ENCODE results near the gene NKAIN4.

The NKAIN4 gene

DNA sequence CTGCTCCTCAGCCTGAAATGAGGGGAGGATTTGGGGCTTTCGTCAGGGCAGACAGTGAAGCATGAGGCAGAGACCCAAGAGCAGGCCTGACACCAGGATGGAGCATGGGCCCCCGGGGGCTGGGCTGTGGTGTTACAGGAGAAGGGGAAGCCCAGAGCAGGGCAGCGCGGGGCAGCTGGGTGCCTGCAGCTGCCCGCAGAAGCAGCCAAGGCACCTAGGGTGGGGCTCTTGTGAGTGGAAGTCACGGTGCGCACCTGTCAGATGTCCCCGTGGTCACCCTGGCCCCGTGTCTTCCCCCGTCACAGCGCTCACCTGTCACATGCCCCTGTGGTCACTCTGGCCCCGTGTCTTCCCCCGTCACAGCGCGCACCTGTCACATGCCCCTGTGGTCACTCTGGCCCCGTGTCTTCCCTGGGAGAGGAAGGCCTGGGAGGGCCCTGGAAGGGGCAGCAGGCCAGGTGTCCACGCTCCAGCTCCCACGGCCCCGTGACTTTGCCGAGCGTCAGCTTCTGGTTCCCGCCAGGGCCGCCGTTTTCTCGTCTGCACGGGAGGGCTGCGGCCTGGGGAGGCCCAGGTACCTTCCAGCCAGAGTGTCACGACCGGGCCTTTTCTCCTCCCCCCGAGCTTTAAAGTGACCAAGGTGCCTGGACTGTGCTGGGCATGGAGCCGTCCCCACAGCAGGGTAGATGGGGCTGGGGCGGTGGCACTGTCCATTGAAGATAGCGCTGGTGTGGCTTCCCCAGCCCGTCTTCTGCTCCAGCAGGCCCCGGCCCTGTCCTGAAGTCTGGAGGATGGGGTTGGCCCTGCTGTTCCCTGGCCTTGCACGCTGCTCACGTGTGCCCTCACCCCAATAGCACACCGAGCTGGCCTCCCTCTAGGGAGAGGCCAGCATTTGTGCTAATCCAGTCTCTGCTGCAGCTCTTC, 27.7 kb upstream of the NKAIN4 start:
- no peaks in the 10 kb centered on the region for H3K27me3 ChIP-seq (ENCODE audit: control insufficient read depth, low read length)
- no peaks in the 10 kb centered on the region for H3F3A ChIP-seq (ENCODE audit: control insufficient read depth, insufficient read depth)
- no peak overlapping the region for H3K27ac ChIP-seq (ENCODE audit: low read depth, low read length)
- H3K9me2 ChIP-seq (replicated peaks; ENCODE audit: control insufficient read depth, low read length): no peaks in the 10 kb centered on the region
- TF ChIP-seq, protein P1, sequence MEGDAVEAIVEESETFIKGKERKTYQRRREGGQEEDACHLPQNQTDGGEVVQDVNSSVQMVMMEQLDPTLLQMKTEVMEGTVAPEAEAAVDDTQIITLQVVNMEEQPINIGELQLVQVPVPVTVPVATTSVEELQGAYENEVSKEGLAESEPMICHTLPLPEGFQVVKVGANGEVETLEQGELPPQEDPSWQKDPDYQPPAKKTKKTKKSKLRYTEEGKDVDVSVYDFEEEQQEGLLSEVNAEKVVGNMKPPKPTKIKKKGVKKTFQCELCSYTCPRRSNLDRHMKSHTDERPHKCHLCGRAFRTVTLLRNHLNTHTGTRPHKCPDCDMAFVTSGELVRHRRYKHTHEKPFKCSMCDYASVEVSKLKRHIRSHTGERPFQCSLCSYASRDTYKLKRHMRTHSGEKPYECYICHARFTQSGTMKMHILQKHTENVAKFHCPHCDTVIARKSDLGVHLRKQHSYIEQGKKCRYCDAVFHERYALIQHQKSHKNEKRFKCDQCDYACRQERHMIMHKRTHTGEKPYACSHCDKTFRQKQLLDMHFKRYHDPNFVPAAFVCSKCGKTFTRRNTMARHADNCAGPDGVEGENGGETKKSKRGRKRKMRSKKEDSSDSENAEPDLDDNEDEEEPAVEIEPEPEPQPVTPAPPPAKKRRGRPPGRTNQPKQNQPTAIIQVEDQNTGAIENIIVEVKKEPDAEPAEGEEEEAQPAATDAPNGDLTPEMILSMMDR (IDR thresholded peaks at IDR 0.05; ENCODE audit: low read depth, low read length, poor library complexity, severe bottlenecking): no peak
- TF ChIP-seq EZH2phosphoT487 (IDR thresholded peaks at IDR 0.05; ENCODE audit: borderline replicate concordance, low read length): no peak
- no peaks in the 10 kb centered on the region; the same call in 1 of the 2 replicates for H4K20me1 ChIP-seq (ENCODE audit: control insufficient read depth, insufficient read depth, low read depth, low read length)
- no peak overlapping the region for H3K4me3 ChIP-seq (ENCODE audit: low read length)
- H3K36me3 ChIP-seq (ENCODE audit: control insufficient read depth, low read length): peaks cover 38% of the 10 kb centered on the region; the same call in 1 of the 2 replicates
- H3K79me2 ChIP-seq (ENCODE audit: control insufficient read depth, low read length): peaks cover 7% of the 10 kb centered on the region; the same call in 1 of the 2 replicates
- H3K9me3 ChIP-seq (ENCODE audit: control insufficient read depth, insufficient read depth, low read length): no peaks in the 10 kb centered on the region
- peaks cover 16% of the 10 kb centered on the region for H3K4me1 ChIP-seq (ENCODE audit: control insufficient read depth, low read length)
- H3K4me2 ChIP-seq (ENCODE audit: low read length): no peak overlapping the region

- no peak overlapping the region for H3K4me3 ChIP-seq (ENCODE audit: low read length)
- H3K27me3 ChIP-seq (ENCODE audit: control insufficient read depth, low read length): no peaks in the 10 kb centered on the region
- H3K4me2 ChIP-seq (ENCODE audit: low read length): no peak overlapping the region
- H3K27ac ChIP-seq (ENCODE audit: low read depth, low read length): no peak overlapping the region
- H3K9me3 ChIP-seq (ENCODE audit: control insufficient read depth, insufficient read depth, low read length): no peaks in the 10 kb centered on the region
- H3K4me1 ChIP-seq (ENCODE audit: control insufficient read depth, low read length): peaks cover 16% of the 10 kb centered on the region
- peaks cover 15% of the 10 kb centered on the region for H3K79me2 ChIP-seq (ENCODE audit: control insufficient read depth, low read length)
- H4K20me1 ChIP-seq (ENCODE audit: control insufficient read depth, insufficient read depth, low read depth, low read length): no peaks in the 10 kb centered on the region; the same call in 1 of the 2 replicates
- peaks cover 45% of the 10 kb centered on the region for H3K36me3 ChIP-seq (ENCODE audit: control insufficient read depth, low read length)
- H3F3A ChIP-seq (ENCODE audit: control insufficient read depth, insufficient read depth): no peaks in the 10 kb centered on the region
- no peaks in the 10 kb centered on the region for H3K9me2 ChIP-seq (replicated peaks; ENCODE audit: control insufficient read depth, low read length)
- no peak for TF ChIP-seq EZH2phosphoT487 (IDR thresholded peaks at IDR 0.05; ENCODE audit: borderline replicate concordance, low read length)
- TF ChIP-seq, protein P1 (IDR thresholded peaks at IDR 0.05; ENCODE audit: low read depth, low read length, poor library complexity, severe bottlenecking): peak; percentile 68
Observed at GRCh38 chr20:63280929-63281545, 26.8 kb upstream of the NKAIN4 start.

- H3K4me2 ChIP-seq (ENCODE audit: low read length): no peak overlapping the region
- no peak for TF ChIP-seq EZH2phosphoT487 (IDR thresholded peaks at IDR 0.05; ENCODE audit: borderline replicate concordance, low read length)
- no peaks in the 10 kb centered on the region; the same call in 1 of the 2 replicates for H4K20me1 ChIP-seq (ENCODE audit: control insufficient read depth, insufficient read depth, low read depth, low read length)
- peaks cover 42% of the 10 kb centered on the region for H3K36me3 ChIP-seq (ENCODE audit: control insufficient read depth, low read length)
- H3K27me3 ChIP-seq (ENCODE audit: control insufficient read depth, low read length): no peaks in the 10 kb centered on the region
- no peaks in the 10 kb centered on the region for H3K9me3 ChIP-seq (ENCODE audit: control insufficient read depth, insufficient read depth, low read length)
- no peak overlapping the region for H3K27ac ChIP-seq (ENCODE audit: low read depth, low read length)
- no peaks in the 10 kb centered on the region for H3F3A ChIP-seq (ENCODE audit: control insufficient read depth, insufficient read depth)
- H3K4me1 ChIP-seq (ENCODE audit: control insufficient read depth, low read length): peaks cover 16% of the 10 kb centered on the region
- H3K4me3 ChIP-seq (ENCODE audit: low read length): no peak overlapping the region
- H3K9me2 ChIP-seq (replicated peaks; ENCODE audit: control insufficient read depth, low read length): no peaks in the 10 kb centered on the region
- peaks cover 22% of the 10 kb centered on the region for H3K79me2 ChIP-seq (ENCODE audit: control insufficient read depth, low read length)
Observed at GRCh38 chr20:63280371-63280770, 26.1 kb upstream of the NKAIN4 start.

Data from DOHH2 (cell line).